ENCODE measurements around the gene IGF2.

GRCh38 chr11:2154195-2154585 lies 15.0 kb upstream of the IGF2 start:
- TF ChIP-seq CTCF (IDR thresholded peaks at IDR 0.05; ENCODE audit: low read length): no peak
- TF ChIP-seq EZH2 (IDR thresholded peaks at IDR 0.05; ENCODE audit: borderline replicate concordance, low read length): no peak

Data from OCI-LY1 (cell line).